ENCODE data around the gene SCN3A.
A peak's percentile ranks its signal among the peaks of the same experiment; 100 is the strongest.

The SCN3A gene

GRCh38 chr2:165203689-165204559 lies at the start of gene SCN3A:
Gene SCN3A (minus strand): TSS chr2:165204050. CDS start chr2:165176394, 27,656 bp downstream.
- H3K36me3 Mint-ChIP-seq (ENCODE audit: low read depth) = no peaks in the 10 kb centered on the region
- DNase-seq = no peak
- H3K27ac Mint-ChIP-seq = no peak within 1 kb of the TSS
- peaks cover 6% of the 10 kb centered on the region for H3K27me3 Mint-ChIP-seq
- peaks cover 3% of the 10 kb centered on the region for H3K4me1 Mint-ChIP-seq (ENCODE audit: low read depth)
- H3K4me3 Mint-ChIP-seq = peak within 1 kb of the TSS; percentile 29
- H3K9me3 Mint-ChIP-seq = no peaks in the 10 kb centered on the region

- H3K27ac Mint-ChIP-seq = no peak overlapping the region
- no peaks in the 10 kb centered on the region for H3K4me1 Mint-ChIP-seq (ENCODE audit: low read depth)
- H3K27me3 Mint-ChIP-seq = peaks cover 6% of the 10 kb centered on the region
- no peak overlapping the region for H3K4me3 Mint-ChIP-seq
- H3K36me3 Mint-ChIP-seq (ENCODE audit: low read depth) = no peaks in the 10 kb centered on the region
- H3K9me3 Mint-ChIP-seq = no peaks in the 10 kb centered on the region
- no peak for DNase-seq
Measured at GRCh38 chr2:165253178-165253577, 49.3 kb upstream of the SCN3A start.

- H3K4me3 Mint-ChIP-seq = no peak overlapping the region
- no peaks in the 10 kb centered on the region for H3K9me3 Mint-ChIP-seq
- H3K27ac Mint-ChIP-seq = no peak overlapping the region
- no peaks in the 10 kb centered on the region for H3K4me1 Mint-ChIP-seq (ENCODE audit: low read depth)
- DNase-seq = no peak
- H3K36me3 Mint-ChIP-seq (ENCODE audit: low read depth) = no peaks in the 10 kb centered on the region
- peaks cover 4% of the 10 kb centered on the region for H3K27me3 Mint-ChIP-seq
Measured at GRCh38 chr2:165251366-165251765, 47.5 kb upstream of the SCN3A start.

DNA sequence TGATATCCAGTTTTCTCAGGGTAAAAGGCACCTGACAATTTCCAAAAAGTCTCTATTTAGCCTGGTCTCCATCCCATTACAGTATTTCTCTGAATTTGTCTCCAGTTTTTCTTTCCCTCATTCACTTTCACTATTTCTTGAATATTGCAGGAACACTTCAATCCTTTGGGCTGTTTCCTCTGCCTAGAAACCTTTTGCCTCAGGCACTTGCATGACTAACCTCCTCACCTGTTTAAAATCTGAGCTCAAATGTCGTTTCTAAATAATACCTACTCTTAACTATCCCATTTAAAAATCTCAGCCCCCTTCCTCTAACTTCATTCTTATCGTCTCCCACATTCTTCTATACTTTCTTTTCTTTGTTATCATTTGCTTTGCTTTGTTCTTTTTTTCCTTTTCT lies 44.4 kb upstream of the SCN3A start:
- Mint-ChIP-seq H3K27me3 (peaks cover 4% of the 10 kb centered on the region), H3K4me3 (no peak overlapping the region), H3K9me3 (no peaks in the 10 kb centered on the region), H3K27ac (no peak overlapping the region), H3K4me1 (ENCODE audit: low read depth) (no peaks in the 10 kb centered on the region), H3K36me3 (ENCODE audit: low read depth) (no peaks in the 10 kb centered on the region)
- DNase-seq = no peak

DNA sequence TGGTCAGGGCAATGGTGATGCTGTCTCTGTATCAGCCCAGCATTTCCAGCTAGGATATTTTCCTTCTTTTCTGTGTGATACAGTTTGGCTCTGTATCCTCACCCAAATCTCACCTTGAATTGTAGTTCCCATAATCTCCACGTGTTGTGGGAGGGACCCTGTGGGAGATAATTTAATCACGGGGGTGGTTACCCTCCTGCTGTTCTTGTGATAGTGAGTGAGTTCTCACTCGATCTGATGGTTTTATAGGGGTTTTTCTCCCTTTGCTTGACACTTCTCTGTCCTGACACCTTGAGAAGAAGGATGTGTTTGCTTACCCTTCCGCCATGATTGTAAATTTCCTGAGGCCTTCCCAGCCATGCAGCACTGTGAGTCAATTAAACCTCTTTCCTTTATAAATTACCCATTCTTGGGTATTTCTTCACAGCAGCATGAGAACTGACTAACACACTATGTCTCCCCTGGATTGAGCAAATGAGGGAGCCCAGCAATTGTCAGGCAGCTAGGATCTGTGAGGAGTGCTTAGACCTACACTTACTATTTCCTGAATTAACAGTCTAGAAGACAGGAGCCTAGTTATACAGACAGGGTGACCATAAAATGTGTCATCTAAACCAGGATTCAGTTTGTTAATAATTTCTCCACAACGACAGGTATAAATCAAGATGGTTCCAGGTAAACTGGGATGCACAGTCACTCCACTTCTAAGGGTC lies 41.4 kb upstream of the SCN3A start:
- no peak for DNase-seq
- no peaks in the 10 kb centered on the region for H3K36me3 Mint-ChIP-seq (ENCODE audit: low read depth)
- no peak overlapping the region for H3K27ac Mint-ChIP-seq
- no peaks in the 10 kb centered on the region for H3K27me3 Mint-ChIP-seq
- H3K9me3 Mint-ChIP-seq = no peaks in the 10 kb centered on the region
- no peaks in the 10 kb centered on the region for H3K4me1 Mint-ChIP-seq (ENCODE audit: low read depth)
- H3K4me3 Mint-ChIP-seq = no peak overlapping the region

- no peak overlapping the region for H3K4me3 Mint-ChIP-seq
- no peaks in the 10 kb centered on the region for H3K9me3 Mint-ChIP-seq
- no peaks in the 10 kb centered on the region for H3K27me3 Mint-ChIP-seq
- DNase-seq = no peak
- H3K27ac Mint-ChIP-seq = no peak overlapping the region
- no peaks in the 10 kb centered on the region for H3K36me3 Mint-ChIP-seq (ENCODE audit: low read depth)
- no peaks in the 10 kb centered on the region for H3K4me1 Mint-ChIP-seq (ENCODE audit: low read depth)
Measured at GRCh38 chr2:165240916-165241315, 37.1 kb upstream of the SCN3A start.

- Mint-ChIP-seq H3K27ac (no peak overlapping the region), H3K9me3 (no peaks in the 10 kb centered on the region), H3K4me1 (ENCODE audit: low read depth) (no peaks in the 10 kb centered on the region), H3K27me3 (no peaks in the 10 kb centered on the region), H3K4me3 (no peak overlapping the region), H3K36me3 (ENCODE audit: low read depth) (no peaks in the 10 kb centered on the region)
- DNase-seq = no peak
Measured at GRCh38 chr2:165239856-165240515, 36.1 kb upstream of the SCN3A start.

DNA sequence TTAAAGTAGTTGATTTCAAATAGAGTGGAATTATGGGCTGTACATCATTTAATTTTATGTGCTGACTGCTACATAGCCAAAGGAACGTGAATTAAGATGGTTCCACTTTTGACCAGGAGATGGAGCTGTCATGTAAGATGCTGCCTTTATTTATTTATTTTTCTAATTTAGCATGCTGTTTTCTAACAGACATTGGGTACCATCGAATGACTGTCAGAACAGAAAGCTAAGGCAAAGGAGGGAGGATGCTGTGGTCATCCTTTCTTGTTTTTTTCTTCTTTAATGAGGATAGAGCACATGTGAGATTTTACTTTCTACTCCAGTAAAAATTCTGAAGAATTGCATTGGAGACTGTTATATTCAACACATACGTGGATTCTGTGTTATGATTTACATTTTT lies 35.4 kb upstream of the SCN3A start, which contains the start of gene SCN2A:
Gene SCN2A (plus strand): TSS at position 185 of the 400 bp plus-strand sequence. CDS start 56,410 bp downstream, outside the sequence.
- Mint-ChIP-seq H3K36me3 (ENCODE audit: low read depth) (no peaks in the 10 kb centered on the region), H3K4me1 (ENCODE audit: low read depth) (no peaks in the 10 kb centered on the region), H3K27ac (no peak within 1 kb of the TSS), H3K4me3 (no peak within 1 kb of the TSS), H3K9me3 (no peaks in the 10 kb centered on the region), H3K27me3 (no peaks in the 10 kb centered on the region)
- no peak for DNase-seq

DNA sequence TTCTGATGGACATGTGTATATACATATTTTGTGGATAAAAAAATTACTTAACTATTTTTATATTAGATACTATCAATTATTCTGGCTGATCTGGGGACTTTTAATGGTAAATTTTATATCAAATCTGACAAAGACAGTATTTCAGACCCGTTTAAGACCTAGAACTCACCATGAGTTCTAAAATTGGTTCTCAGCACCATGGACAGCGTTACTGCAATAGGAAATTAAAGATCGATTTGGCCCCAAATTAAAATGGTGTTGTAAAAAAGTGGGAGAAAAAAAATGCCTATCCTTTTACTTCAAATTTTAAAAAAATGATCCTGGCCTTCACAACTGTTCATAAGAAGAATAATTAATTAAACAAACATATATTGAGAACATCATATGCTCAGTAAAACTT lies 34.4 kb upstream of the SCN3A start:
- no peaks in the 10 kb centered on the region for H3K27me3 Mint-ChIP-seq
- DNase-seq = no peak
- H3K36me3 Mint-ChIP-seq (ENCODE audit: low read depth) = no peaks in the 10 kb centered on the region
- no peaks in the 10 kb centered on the region for H3K4me1 Mint-ChIP-seq (ENCODE audit: low read depth)
- no peak overlapping the region for H3K27ac Mint-ChIP-seq
- no peaks in the 10 kb centered on the region for H3K9me3 Mint-ChIP-seq
- H3K4me3 Mint-ChIP-seq = no peak overlapping the region

GRCh38 chr2:165237056-165237455 lies 33.2 kb upstream of the SCN3A start:
- Mint-ChIP-seq H3K36me3 (ENCODE audit: low read depth) (no peaks in the 10 kb centered on the region), H3K9me3 (no peaks in the 10 kb centered on the region), H3K4me3 (no peak overlapping the region), H3K27me3 (no peaks in the 10 kb centered on the region), H3K4me1 (ENCODE audit: low read depth) (no peaks in the 10 kb centered on the region), H3K27ac (no peak overlapping the region)
- no peak for DNase-seq

DNA sequence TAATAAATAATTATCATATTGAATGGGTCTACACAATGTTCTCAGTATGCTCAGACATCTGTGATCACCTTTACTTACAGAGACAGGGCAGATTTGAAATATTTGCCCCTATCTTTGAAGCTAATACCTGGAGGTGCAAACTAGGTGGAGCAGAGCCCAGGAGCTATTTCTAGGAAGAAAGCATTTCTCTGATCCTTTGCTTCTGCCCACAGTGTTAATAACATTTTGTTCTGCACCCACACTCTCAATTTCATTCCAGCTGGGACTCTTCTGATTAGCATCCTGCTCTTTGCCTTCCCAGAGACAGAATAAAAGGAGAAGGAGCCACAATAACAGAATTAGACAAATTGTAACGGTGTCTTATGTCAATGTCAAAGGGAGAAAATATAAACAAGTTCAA lies 23.7 kb upstream of the SCN3A start:
- no peak for DNase-seq
- H3K27ac Mint-ChIP-seq = no peak overlapping the region
- H3K4me3 Mint-ChIP-seq = no peak overlapping the region
- no peaks in the 10 kb centered on the region for H3K9me3 Mint-ChIP-seq
- H3K27me3 Mint-ChIP-seq = no peaks in the 10 kb centered on the region
- no peaks in the 10 kb centered on the region for H3K36me3 Mint-ChIP-seq (ENCODE audit: low read depth)
- H3K4me1 Mint-ChIP-seq (ENCODE audit: low read depth) = no peaks in the 10 kb centered on the region

DNA sequence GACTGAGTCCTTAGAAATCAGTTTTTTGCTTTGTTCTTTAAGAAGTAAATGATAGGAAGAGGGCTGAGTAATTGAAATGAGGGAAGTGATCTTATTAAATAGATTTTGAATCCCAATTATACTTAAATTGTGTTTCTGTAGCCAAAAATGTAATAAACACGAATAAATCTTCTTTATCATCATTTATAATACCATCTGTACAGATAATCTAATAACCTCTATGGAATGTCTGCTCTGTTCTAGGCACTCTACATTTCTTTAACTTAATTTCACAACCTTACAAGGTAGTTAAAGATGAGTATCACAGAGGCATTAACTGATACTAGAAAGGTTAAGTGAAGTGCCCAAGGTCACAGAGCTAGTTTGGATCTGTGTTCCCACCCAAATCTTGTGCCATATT lies 21.1 kb upstream of the SCN3A start:
- H3K4me3 Mint-ChIP-seq = no peak overlapping the region
- no peaks in the 10 kb centered on the region for H3K36me3 Mint-ChIP-seq (ENCODE audit: low read depth)
- H3K27me3 Mint-ChIP-seq = no peaks in the 10 kb centered on the region
- DNase-seq = no peak
- H3K27ac Mint-ChIP-seq = no peak overlapping the region
- H3K4me1 Mint-ChIP-seq (ENCODE audit: low read depth) = no peaks in the 10 kb centered on the region
- no peaks in the 10 kb centered on the region for H3K9me3 Mint-ChIP-seq

DNA sequence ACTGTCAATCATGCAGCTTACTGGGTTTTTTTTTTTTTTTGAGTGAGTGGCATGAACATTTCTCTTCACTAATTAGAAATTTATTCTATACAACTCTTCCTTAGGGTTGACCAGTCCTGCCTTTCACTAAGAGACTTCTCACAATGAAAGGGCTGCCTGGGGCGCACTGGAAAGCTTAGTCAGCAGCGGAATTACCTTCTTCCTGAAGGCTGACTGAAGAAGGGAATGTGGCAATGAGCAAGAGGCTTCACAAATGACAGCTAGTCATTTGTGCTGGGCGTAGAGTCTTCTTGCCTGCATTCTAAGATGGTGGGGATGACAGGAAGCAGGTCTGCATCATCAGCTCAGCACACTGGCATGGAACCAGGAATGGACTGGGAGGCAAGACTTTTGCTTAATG lies 15.6 kb upstream of the SCN3A start:
- DNase-seq = no peak
- H3K36me3 Mint-ChIP-seq (ENCODE audit: low read depth) = no peaks in the 10 kb centered on the region
- H3K4me3 Mint-ChIP-seq = no peak overlapping the region
- H3K27me3 Mint-ChIP-seq = no peaks in the 10 kb centered on the region
- no peak overlapping the region for H3K27ac Mint-ChIP-seq
- no peaks in the 10 kb centered on the region for H3K4me1 Mint-ChIP-seq (ENCODE audit: low read depth)
- no peaks in the 10 kb centered on the region for H3K9me3 Mint-ChIP-seq

- Mint-ChIP-seq H3K36me3 (ENCODE audit: low read depth) (no peaks in the 10 kb centered on the region), H3K27me3 (no peaks in the 10 kb centered on the region), H3K4me3 (no peak overlapping the region), H3K9me3 (no peaks in the 10 kb centered on the region), H3K27ac (no peak overlapping the region), H3K4me1 (ENCODE audit: low read depth) (no peaks in the 10 kb centered on the region)
- DNase-seq = no peak
Measured at GRCh38 chr2:165214093-165214492, 10.2 kb upstream of the SCN3A start.

- no peak for DNase-seq
- H3K9me3 Mint-ChIP-seq = no peaks in the 10 kb centered on the region
- no peak overlapping the region for H3K27ac Mint-ChIP-seq
- H3K4me1 Mint-ChIP-seq (ENCODE audit: low read depth) = peaks cover 3% of the 10 kb centered on the region
- no peak overlapping the region for H3K4me3 Mint-ChIP-seq
- H3K27me3 Mint-ChIP-seq = peaks cover 6% of the 10 kb centered on the region
- no peaks in the 10 kb centered on the region for H3K36me3 Mint-ChIP-seq (ENCODE audit: low read depth)
Measured at GRCh38 chr2:165208094-165208493, 4.2 kb upstream of the SCN3A start.

Measured in activated T-cell treated with anti-CD3 and anti-CD28 coated beads, Interleukin-2, amount 50 U/mL, for 24 hours (primary cell).